HG03354 (cell line): ENCODE data around the gene RERE.
"Not testable (repeated sequence)": the region's sequence is repeated elsewhere in the genome, so short reads cannot be mapped to it uniquely, and the experiment has no call there.

Source experiments
- ATAC-seq: cut with Tn5 transposase; IDR thresholded peaks from one replicate; pipeline ENCODE4 v1.9.1; 2021; ENCODE audit warnings: mild to moderate bottlenecking; ENCODE audit not compliant: unreplicated experiment, poor library complexity, severe bottlenecking

Gene RERE

DNA sequence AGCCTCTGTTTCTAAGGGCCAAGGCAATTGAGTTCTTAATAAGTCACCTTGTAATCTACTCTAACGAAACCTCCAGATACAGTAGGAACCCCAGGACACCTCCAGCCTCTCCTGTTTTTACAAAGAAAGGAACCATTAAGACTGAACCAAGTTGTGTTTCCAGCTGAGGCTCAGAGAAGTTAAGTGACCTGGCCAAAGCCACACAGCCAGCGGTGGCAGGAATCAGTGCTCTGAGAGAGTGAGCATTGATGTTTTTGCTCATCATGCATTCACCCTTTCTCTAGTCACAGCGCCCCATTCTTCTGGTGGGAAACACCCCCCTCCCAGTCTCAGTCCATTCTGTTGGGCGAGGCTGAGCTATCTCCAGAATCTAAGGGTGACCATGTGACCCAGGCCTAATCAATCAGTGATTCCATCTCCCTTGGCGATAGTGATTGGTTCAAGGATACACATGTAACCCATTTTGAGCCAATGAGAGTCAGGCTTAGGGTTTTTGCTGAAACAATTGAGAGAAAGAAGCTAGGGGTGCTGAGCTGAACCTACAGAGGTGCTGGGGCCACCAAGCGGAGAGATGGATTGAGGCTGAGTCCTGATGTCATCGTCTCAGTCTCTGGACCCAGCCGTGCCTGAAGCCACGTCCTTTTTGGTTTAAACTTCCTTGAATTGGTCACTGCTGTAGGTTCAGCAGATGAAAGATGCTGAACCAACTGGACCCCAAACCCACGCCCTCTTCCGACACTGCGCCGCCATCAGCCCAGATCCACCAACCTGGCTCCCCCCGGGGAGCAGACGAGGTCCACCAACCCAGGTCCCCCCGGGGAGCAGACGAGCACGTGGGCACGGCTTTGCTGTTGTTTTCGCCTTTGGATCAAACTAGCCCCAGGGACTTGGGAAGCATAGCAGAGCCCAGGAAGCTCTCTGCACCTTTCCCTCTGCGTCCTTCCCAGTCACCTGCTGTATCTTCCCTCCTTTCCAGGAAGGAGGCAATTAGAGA, 28.0 kb upstream of the RERE start:
- no peak for ATAC-seq

DNA sequence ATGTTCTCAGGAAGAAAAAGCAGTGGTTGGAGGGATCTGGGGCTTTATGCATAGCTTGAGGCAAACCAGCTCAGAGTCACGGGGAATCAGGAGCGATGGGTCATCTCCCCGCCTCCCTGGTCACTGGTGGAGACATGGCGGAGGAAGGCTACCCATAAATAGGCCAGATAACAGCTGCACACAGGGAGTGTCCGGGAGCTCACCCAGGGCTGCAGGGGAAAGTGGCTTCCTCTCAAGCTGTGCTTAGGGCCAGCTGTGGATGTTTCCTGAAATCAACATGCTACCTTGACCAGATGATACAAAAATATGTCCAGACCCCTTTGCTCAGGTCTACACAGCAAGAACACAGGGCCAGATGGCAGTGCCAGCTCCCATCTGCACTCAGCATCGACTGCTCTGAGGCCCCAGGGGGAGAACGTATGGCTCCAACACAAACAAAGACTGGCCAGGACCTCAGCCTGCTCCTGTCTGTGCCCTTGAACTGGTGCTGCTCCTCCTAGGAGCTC, 27.1 kb upstream of the RERE start:
- no peak for ATAC-seq

DNA sequence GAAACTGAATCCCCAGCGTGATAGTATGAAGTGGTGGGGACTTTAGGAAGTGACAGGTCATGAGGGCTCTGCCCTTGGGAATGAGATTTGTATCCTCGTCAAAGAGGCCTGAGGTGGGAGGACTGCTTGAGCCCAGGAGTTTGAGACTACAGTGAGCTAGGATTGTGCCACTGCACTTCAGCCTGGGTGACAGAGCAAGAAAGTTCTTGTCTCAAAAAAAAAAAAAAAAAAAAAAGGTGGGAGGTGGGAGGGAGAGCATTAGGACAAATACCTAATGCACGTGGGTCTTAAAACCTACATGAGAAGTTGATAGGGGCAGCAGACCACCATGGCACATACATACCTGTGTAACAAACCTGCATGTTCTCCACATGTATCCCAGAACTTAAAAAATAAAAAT, 24.0 kb upstream of the RERE start:
- no peak for ATAC-seq

DNA sequence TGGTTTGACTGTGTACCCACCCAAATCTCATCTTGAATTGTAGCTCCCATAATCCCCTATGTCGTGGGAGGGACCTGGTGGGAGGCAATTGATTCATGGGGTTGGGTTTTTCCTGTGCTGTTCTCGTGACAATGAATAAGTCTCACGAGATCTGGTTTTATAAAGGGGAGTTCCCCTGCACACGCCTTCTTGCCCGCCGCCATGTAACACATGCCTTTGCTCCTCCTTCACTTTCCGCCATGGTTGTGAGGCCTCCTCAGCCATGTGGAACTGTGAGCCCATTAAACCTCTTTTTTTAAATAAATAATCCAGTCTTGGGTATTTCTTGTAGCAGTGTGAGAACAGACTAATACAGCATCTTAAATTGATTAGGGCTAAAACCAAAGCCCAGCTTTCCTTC, 22.6 kb upstream of the RERE start:
- ATAC-seq = no peak

DNA sequence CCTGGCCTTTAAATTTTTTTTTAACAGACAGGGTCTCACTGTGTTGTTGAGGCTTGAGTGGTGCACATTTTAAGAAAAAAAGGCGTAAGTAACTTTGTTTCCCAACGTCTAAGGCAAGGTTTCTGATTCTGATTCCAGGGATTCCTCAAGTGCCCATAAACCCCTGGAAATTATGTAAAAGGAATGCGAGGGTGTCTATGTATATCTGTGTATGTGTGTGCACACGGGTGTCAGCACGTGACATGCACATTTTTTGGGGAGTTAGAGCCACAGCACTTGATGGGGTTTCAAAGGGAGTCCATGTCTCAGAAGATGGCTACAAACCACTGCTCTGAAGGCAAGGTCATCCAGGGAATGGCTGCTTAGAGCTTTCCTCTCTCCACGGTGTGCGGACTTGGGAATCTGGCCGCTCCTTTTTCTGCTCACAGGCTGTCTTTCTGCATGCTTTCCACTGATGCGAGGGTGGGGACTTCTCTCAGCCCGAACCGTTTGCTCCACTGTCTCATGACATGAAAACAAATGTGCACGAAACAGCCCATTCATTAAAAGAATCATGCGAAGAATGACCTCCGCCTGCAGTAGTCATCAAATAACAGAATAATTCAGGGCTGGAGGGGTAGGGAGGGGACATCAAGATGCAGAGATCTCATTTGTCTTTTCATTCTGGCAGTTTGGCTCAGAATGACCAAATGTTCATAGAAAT, 18.7 kb upstream of the RERE start:
- no peak for ATAC-seq

DNA sequence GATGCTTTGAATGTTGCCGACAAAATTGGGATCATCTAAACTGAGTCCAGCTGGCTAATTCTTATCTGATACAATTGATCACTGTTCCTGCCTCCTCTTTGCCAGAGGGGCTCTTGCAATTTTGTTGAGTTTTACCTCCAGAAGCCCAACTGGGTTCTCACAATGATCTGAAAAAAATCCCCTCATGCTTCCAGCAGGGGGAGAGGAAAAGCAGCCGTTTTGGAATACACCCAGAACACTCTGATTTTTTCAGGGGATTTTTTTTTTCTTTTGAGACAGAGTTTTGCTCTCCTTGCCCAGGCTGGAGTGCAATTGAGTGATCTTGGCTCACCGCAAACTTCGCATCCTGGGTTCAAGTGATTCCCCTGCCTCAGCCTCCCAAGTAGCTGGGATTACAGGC, 13.9 kb upstream of the RERE start:
- ATAC-seq = no peak

DNA sequence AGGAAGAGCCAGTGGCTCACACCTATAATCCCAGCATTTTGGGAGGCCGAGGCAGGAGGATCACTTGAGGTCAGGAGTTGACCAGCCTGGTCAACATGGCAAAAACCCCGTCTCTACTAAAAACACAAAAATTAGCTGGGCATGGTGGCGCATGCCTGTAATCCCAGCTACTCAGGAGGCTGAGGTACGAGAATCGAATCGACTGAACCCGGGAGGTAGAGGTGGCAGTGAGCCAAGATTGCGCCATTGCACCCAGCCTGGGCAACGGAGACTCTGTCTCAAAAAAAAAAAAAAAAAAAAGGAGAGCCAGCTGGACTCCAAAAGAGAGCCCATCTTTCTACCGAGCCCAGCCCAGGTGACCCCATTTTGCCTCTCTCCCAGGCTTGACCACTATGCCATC, 13.3 kb upstream of the RERE start:
- not testable (repeated sequence) for ATAC-seq

DNA sequence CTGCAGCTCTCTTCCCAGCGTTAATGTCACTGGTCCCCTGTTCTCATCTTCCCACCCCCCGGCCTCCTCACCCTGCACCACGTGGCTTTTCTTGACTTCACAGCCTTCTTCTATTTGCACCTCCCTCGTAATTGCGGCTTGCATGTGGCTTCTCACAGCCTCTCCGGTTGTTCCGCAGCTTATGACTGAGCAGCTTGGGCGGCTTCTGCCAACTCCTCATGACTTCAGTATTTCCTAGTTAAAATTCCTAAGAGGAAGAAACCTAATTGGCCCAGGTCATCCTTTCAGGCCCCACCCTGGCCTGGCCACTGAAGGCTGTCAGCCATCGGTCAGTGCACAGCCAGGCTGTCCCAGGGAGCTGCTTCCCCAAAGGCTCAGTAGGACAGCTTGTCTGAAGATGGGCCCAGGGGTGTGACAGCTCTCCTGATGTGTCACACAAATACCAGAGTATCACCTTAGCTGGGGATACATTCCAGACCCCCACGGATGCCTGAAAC, 8.6 kb upstream of the RERE start:
- no peak for ATAC-seq

DNA sequence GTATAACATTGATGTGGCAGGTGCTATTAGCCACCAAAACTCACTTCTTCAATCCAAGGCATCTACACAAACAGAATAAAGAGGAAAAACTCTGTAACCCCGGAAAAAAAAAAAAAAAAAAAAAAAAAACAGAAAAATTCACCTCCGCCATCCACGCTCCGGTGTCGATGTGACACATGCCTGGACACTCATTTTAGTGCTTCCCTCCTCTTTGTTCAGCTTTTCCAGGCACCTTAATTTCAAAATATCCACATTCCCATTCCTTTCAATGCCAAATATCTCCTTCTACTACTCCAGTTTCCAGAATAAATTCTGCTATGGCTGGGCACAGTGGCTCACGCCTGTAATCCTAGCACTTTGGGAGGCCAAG, 5.8 kb upstream of the RERE start:
- ATAC-seq = no peak

DNA sequence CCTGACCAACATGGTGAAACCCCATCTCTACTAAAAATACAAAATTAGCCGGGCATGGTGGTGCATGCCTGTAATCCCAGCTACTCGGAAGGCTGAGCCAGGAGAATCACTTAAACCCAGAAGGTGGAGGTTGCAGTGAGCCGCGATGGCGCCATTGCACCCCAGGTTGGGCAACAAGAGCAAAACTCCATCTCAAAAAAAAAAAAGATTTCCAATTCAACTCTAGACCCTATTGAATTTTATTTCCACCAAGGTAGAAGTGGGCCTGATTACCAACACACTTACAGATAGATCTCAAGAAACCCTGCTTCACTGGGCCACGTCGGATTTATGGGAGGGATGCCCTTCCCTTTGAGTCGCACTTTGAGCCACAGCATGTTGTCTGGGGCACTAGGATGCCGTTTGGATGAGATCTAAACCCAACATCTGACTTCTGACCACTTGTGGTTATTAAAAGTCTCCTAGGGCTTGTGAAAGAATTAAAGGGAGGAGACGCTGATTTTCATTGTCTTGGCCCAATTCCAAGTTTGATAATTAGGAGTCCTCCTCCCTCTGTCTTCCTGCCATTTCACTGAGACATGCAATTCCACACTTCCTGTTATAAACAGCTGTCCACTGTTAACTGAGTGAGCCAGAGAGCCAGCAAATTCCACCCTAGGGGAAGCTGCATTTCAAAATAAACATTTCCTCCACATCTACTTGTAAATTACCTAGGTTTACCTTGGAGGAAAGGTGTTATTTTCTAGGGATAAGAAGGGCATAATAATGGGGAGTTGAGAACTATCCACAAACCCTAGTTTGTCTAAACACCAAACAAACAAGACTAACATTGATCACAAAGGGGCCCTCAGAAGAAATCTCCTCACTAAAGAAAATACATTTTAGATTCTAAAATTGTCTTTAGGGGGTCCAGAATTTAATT, 5.2 kb upstream of the RERE start:
- ATAC-seq = no peak

DNA sequence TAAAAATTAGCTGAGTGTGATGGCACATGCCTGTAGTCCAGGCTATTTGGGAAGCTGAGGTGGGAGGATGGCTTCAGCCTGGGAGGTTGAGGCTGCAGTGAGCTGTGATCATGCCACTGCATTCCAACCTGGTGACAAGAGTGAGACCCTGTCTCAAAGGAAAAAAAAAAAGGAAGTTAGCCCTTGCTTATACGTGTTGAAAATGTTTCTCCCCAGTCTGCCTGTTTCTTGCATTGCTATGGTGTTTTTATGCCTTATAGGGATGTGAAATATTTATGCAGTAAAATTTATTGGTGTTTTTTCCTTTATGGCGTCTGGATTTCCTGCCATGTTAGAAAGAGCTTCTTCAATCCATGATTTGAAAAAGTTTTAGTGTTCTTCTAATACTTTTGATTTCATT, 3.6 kb upstream of the RERE start:
- no peak for ATAC-seq

DNA sequence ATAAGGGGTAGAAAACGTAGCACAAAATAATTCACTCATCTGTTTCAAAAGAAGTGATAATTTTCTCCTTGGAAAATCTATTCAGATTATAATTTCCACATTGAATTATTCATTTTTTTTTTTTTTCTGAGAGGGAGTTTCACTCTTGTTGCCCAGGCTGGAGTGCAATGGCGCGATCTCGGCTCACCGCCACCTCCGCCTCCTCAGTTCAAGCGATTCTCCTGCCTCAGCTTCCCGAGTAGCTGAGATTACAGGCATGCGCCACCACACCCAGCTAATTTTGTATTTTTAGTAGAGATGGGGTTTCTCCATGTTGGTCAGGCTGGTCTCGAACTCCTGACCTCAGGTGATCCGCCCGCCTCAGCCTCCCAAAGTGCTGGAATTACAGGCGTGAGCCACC, 1.3 kb upstream of the RERE start:
- ATAC-seq = not testable (repeated sequence)

DNA sequence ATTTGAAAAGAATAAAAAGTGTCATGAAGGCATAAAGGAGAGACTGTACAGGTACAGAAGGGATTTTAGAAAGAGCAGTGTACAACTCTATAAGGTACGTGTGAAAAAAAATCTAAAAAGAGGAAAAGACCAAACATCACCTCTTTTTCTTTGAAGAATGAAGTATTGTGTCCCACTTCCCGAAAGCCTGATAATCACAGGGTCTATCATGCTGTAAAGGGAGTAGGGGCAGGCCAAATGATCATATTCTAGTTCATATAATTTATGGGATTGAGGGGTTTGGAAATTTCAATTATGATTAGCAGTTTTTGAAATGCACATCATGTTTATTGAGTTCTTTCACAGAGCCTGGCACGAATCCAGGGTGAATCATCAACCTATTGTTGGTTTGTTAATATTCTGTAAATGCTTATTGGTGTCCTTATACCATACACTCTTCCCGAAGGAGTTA, 910 bp upstream of the RERE start:
- no peak for ATAC-seq

DNA sequence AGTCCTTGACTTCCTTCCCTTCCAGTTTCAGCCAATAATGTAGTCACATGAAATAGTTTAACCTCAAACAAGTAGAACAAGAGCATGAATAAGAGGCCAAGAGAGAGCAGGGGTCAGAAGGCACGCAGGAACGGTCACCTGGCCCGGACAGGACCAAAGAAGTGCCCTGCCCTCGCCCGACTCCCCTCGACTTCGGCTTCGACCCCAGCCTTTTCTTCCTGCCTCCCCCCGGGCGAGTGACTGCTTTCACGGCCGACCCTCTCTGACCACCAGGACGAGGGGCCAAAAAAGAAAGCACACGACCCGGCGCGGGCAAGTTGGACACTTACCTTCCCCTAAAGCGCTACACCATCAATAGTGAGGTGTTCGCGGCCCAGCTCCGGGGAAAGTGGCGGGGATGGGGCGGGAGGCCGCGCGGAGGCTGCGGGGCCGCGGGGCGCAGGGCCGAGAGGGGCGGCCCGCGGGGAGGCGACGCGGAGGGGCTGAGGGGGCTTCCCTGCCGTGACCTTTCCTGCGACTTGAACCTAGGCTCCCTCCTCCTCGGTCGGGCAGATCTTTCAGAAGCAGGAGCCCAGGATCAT, 519 bp downstream of the RERE start:
- peak; percentile 25 for ATAC-seq

DNA sequence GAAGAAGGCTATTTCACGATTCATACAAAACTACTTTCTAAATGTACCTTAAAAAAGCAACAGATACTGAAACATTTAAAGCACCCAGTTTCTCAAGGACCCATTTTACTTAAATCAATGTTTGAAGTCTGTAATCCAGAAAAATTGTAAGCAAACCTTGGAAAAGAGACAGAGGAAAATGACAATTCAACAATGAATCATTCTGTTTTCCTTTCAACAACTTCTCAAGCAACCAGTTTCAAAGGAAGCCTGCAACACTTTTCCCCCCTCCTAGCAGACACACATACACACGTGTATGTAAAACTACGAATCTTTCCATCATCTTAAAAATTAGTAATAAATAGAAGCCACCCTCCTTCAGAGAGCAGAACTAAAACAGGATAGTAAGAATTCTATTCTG, 1.2 kb downstream of the RERE start:
- ATAC-seq = no peak

DNA sequence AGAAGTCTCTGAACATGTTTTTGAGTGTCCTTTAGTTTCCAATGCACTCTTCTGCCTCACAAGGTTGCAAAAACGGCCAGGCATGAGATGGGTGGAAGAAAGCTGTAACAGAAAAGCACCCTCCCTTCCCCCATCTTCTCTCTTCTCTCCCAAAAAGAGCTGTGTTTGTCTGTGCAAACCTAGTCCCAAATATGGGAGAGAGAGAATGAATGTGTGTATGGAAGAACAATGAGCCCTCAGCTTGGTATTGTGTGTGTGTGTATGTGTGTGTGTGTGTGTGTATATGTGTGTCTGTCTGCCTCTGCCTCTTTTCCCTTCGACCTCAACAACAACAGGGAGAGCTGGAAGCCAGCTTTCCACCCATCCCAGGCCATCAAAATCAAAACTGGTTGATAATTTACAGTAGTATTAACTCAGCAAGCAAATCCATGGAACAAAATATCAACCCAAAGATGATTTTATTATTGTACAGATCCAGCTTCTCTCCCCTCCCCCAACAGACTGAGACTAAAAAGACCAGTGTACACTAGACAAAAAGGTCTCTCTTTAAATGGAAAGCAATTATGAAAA, 1.8 kb downstream of the RERE start:
- ATAC-seq = no peak

DNA sequence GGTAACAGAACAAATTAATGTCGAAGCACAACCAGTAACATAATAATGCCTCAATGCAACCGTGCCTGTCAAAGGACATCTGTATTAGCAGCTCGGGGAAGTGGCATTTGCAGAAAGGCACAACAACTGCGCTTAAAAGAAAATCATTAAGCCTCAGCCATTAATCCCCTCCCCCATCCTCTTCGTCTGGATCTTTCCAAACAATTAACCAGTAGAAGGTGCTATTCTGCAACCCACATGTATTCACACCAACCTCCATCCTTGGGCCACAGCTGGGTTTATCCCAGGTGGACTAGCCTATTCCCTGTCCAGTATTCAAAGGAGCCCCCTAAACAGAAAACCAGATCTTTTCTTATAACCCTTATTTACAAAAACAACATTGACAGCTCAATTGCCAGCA, 2.6 kb downstream of the RERE start:
- no peak for ATAC-seq

DNA sequence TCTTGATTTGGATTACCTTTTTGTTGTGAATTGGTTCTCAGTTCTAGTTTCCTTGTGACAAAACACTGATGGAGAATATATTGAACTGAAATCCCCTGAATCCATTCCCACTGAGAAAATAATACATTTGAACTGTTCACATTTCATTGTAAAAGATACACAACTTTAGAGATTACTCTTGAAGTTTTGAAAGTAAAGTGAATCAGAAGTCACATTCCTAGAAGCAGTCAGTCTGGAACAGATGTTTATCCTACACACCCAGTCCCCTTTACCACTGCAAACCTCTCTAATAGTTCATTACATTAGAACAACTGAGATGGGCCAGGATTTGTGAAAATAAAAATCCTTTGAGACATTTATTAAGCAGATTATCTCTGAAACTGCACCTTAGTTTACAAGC, 3.4 kb downstream of the RERE start:
- ATAC-seq = no peak
